GM18909 (cell line): Measurements from ENCODE around the gene TMIE.

Experiments used
- ATAC-seq: cut with Tn5 transposase; IDR thresholded peaks from one replicate; pipeline ENCODE4 v1.9.1; 2021; ENCODE audit warnings: mild to moderate bottlenecking; ENCODE audit not compliant: unreplicated experiment, poor library complexity

TMIE gene

GRCh38 chr3:46706771-46707582 lies 5.8 kb downstream of the TMIE start:
- ATAC-seq: no peak

DNA sequence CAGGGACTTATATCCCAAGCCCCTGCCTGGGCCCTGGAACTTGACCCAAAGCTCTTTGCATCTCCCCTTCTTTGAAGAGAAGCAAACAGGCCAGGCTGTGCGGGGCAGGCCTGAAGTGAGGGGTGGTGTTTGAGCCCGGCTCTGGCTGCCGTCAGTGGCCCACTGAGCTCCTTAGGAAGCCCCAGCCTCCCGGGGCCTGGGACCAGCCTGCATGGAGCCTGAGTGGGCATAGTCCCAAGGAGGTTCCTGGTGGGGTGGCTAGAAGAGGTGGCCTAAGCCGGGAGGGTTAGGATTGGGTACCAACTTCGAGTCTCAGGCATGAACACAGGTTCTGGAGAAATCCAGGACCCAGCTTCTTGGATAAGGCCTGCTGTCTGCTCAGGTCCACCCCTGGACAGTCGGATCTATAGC lies 6.4 kb downstream of the TMIE start:
- ATAC-seq: no peak

GRCh38 chr3:46708401-46709156 lies 7.4 kb downstream of the TMIE start:
- no peak for ATAC-seq

- no peak for ATAC-seq
Measured at GRCh38 chr3:46709157-46709654, 8.0 kb downstream of the TMIE start.

DNA sequence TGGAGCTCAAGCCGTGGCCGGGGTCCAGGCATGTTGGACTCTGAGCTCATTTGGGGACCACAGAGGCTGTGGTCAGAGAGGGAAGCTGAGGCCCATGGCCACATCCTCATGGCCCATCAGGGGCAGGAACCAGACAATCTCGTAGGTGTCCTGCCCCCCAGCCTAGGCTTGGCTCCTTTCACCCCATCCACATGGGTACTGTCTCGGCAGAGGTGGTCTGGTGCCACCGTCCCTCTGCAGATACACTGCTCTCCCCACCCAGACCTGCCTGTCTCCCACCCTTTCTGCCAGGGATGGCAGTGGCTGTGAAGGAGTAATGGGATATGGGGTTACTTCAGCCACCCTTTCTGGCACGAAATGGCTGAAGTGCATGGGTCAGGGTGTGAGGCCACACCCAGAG lies 8.5 kb downstream of the TMIE start:
- no peak for ATAC-seq

- no peak for ATAC-seq
Measured at GRCh38 chr3:46710229-46710628, 9.0 kb downstream of the TMIE start.

GRCh38 chr3:46710671-46711295 lies 9.6 kb downstream of the TMIE start:
- ATAC-seq: no peak

GRCh38 chr3:46711305-46711704 lies 10.1 kb downstream of the TMIE start:
- no peak for ATAC-seq

GRCh38 chr3:46711760-46712159 lies 10.6 kb downstream of the TMIE start:
- no peak for ATAC-seq

DNA sequence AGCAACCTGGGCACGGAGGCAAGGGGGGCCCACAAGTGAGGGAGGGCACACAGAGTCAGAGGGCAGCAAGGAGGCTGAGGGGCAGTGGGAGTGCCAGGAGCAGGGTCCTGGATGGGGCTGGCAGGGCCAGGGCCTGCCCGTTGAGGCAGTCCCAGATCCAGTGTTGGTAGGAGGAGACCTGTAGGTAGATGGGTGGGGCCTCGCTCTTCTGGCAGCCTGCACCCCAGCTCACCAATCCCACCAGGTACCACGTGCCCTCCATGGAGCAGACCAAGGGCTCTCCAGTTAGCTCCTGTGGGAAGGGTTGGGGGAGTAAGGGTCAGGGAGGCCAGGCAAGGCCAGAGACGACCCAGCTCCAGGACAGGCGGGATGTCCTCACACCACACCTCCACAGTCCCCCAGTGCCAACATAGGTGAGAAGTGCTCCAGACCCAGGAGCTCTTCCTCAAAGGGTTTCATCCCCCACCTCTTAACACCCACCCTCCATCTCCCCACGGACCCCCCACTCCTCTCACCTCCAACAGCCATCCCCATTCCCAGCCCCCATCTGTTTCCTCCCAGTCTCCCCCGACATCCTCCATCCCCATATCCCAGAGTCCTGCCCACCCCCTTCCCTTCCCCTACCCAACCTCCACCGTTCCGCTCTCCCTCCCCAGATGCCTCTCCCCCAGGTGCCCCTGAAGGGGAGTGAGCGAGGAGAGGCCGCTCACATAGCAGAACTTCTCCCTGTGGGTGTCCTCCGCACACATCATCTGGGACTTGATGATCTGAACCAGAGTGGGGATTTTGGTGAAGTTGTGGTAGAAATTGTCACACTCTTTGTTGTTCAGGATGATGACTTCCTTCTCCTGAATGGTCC lies 11.2 kb downstream of the TMIE start:
- ATAC-seq: no peak

GRCh38 chr3:46713050-46713897 lies 12.1 kb downstream of the TMIE start:
- no peak for ATAC-seq

- no peak for ATAC-seq
Measured at GRCh38 chr3:46713898-46714552, 12.8 kb downstream of the TMIE start.

DNA sequence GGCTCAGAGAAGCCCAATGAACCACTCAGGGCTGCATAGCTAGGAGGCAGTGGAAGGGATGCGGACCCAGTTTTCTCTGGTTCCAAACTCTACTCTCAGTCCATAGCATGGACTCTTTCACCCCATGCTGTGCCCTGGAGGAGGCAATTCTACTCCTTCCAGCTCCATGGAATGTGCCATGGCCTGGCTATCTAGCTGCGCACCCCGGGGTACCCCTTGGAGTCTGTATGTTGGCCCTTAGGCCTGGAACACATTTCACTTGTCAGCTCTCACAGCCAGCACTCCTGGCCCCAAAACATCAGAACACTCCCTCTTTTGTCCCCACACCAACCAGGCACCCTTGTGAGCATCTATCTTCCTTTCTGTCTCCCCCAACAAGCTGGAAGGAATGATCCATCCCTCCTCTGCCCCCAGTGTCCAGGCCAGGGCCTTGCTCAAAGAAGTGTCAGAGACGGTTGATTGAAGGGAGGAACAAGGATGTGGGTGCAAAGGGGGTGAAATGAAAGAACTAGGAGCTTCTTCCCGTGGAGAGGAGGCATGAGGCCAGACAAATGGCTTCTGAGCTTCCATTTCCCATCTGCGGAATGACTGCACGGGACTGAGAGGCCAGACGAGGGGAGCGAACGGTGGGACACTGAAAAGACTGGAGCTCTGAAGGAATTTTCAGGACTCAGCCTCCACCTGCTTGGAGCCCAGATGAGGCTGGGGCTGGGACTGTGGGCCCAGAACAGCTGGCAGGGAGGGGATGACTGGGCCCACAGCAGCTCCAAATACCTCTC lies 13.7 kb downstream of the TMIE start:
- no peak for ATAC-seq

DNA sequence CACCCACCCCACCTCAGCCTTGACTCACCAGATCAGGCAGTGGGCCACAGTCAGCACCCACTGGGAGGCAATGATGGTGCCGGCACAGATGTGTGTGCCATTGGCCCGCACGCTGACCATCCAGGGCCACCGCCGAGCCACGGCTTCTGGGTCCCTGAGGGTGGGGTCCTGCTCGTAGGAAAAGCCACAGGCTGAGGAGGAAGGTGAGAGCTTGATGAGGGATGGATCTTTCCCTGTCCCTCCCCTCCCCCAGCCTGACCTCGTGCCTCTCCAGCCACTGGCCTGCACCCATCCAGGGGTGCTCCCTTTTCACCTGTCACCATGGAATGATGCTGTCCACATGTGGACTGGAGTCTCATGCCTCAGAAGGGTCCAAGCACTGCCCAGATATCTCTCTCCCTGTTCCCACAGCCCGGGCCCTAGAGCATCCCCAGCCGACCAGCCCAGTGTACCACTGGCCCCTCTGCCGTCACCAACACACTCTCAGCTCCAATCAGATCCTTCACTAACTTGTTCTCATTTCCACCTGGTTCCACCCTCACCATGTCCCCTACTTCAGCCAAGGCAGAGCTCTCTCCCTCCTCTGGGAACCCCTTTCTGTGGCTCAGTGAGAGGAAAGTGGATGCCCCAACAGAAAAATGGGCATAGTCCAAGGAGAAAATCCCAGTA lies 14.4 kb downstream of the TMIE start:
- ATAC-seq: no peak

GRCh38 chr3:46716461-46717441 lies 15.6 kb downstream of the TMIE start:
- ATAC-seq: no peak

DNA sequence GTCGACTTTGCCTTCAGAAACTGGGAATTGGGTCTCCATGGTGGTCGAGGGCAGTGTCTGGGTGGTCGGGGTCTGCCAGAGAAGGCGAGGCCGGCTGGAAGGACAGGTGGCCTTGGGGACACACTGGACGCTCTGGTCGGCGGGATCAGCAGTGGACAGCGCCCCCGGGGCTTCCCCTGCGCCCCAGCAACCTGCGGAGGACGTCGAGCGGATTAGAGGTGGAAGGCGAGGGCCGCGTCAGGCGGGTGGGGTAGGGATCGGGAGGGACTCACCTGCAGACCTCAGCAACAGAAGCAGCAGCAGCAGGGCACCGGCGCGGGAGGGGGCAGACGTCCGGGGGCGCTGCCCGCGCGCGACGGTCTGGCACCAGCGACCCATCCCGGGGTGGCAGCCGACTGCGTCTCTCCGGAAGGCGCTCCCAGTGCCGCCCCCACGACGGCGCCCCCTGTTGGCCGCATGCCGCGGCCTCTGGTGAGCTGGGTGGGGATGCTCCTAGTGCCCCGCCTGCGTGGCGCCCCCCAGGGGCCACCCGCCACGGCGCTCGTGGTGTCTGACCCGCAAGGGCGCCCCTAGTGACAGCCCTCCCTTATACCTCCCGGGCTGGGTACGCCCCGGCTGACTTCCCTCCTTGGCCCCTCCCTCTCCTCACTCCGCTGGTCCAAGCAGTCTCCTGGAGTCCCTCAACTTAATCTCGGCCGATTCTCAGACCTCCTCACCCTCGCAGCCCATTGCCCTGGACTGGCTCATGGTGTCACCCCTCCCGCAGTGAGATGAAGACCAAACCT lies 16.4 kb downstream of the TMIE start, which contains the start of gene PRSS50:
Gene PRSS50, minus strand, starts transcription at position 423 of the 785 bp plus-strand sequence. Its CDS starts 45 bp downstream, at position 378.
- no peak for ATAC-seq
